ENCODE data around the gene ATP6V1F.

The ATP6V1F gene

GRCh38 chr7:128831178-128831993 is 31.3 kb upstream of the ATP6V1F start:
- no peak for DNase-seq (ENCODE audit: low read depth)
- TF ChIP-seq CTCF (conservative IDR thresholded peaks at IDR 0.05; ENCODE audit: low read depth, low read length) = no peak
- H3K4me3 ChIP-seq (ENCODE audit: low read length) = peak overlapping the region; percentile 84

- TF ChIP-seq CTCF (conservative IDR thresholded peaks at IDR 0.05; ENCODE audit: low read depth, low read length) = no peak
- DNase-seq (ENCODE audit: low read depth) = no peak
- H3K4me3 ChIP-seq (ENCODE audit: low read length) = peak overlapping the region; percentile 84
These were observed 30.4 kb upstream of the ATP6V1F start for GRCh38 chr7:128831994-128832879.

GRCh38 chr7:128832880-128833147 is 29.8 kb upstream of the ATP6V1F start:
- peak overlapping the region; percentile 84 for H3K4me3 ChIP-seq (ENCODE audit: low read length)
- no peak for TF ChIP-seq CTCF (conservative IDR thresholded peaks at IDR 0.05; ENCODE audit: low read depth, low read length)
- DNase-seq (ENCODE audit: low read depth) = no peak

- H3K4me3 ChIP-seq (ENCODE audit: low read length) = peak overlapping the region; percentile 84
- no peak for TF ChIP-seq CTCF (conservative IDR thresholded peaks at IDR 0.05; ENCODE audit: low read depth, low read length)
- DNase-seq (ENCODE audit: low read depth) = no peak
These were observed 29.3 kb upstream of the ATP6V1F start for GRCh38 chr7:128833148-128833945.

GRCh38 chr7:128833946-128834325 is 28.7 kb upstream of the ATP6V1F start:
- TF ChIP-seq CTCF (conservative IDR thresholded peaks at IDR 0.05; ENCODE audit: low read depth, low read length) = no peak
- H3K4me3 ChIP-seq (ENCODE audit: low read length) = peak overlapping the region; percentile 84
- no peak for DNase-seq (ENCODE audit: low read depth)

GRCh38 chr7:128835231-128835751 is 27.4 kb upstream of the ATP6V1F start:
- TF ChIP-seq CTCF (conservative IDR thresholded peaks at IDR 0.05; ENCODE audit: low read depth, low read length) = no peak
- no peak for DNase-seq (ENCODE audit: low read depth)
- H3K4me3 ChIP-seq (ENCODE audit: low read length) = no peak overlapping the region
